AG09319 (cell line): Measurements from ENCODE around the gene CEACAM21.

Source experiments
- DNase-seq: peaks from one replicate; pipeline ENCODE4 v3.0.0-alpha.2; 2010; ENCODE audit warnings: low read depth; ENCODE audit errors: extremely low read depth
- TF ChIP-seq, protein P1 (sequence below): IDR thresholded peaks from 2 replicates; pipeline ENCODE4 v1.5.1; 2011; ENCODE audit warnings: low read depth, mild to moderate bottlenecking, inconsistent platforms, low read length, moderate library complexity

Gene CEACAM21

DNA sequence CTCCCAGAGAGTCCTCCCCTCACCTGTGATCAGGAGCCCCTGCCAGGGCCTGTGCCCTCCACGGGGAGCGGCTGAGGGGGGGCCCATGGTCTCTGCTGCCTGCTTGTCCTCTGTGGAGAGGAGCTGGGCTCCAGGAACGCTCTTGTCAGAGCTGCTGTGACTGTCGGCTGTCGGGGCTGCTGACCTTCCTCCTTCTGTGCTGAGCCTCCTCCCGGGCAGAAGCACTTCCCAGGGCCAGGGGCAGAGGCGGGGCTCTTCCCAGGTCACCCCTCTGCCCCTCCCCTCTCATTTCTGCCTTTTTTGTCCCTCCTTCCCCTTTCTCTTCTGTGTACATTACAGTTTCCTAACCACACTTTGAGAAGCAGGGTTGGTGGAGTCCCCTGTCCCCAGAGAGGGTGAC lies 50.9 kb downstream of the CEACAM21 start, which contains the start of gene CEACAM4:
TSS of gene CEACAM4 (minus strand) at position 198 of the 400 bp plus-strand sequence. CDS start at position 87, 111 bp downstream.
- TF ChIP-seq, protein P1, sequence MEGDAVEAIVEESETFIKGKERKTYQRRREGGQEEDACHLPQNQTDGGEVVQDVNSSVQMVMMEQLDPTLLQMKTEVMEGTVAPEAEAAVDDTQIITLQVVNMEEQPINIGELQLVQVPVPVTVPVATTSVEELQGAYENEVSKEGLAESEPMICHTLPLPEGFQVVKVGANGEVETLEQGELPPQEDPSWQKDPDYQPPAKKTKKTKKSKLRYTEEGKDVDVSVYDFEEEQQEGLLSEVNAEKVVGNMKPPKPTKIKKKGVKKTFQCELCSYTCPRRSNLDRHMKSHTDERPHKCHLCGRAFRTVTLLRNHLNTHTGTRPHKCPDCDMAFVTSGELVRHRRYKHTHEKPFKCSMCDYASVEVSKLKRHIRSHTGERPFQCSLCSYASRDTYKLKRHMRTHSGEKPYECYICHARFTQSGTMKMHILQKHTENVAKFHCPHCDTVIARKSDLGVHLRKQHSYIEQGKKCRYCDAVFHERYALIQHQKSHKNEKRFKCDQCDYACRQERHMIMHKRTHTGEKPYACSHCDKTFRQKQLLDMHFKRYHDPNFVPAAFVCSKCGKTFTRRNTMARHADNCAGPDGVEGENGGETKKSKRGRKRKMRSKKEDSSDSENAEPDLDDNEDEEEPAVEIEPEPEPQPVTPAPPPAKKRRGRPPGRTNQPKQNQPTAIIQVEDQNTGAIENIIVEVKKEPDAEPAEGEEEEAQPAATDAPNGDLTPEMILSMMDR, result no peak
- DNase-seq, result no peak

DNA sequence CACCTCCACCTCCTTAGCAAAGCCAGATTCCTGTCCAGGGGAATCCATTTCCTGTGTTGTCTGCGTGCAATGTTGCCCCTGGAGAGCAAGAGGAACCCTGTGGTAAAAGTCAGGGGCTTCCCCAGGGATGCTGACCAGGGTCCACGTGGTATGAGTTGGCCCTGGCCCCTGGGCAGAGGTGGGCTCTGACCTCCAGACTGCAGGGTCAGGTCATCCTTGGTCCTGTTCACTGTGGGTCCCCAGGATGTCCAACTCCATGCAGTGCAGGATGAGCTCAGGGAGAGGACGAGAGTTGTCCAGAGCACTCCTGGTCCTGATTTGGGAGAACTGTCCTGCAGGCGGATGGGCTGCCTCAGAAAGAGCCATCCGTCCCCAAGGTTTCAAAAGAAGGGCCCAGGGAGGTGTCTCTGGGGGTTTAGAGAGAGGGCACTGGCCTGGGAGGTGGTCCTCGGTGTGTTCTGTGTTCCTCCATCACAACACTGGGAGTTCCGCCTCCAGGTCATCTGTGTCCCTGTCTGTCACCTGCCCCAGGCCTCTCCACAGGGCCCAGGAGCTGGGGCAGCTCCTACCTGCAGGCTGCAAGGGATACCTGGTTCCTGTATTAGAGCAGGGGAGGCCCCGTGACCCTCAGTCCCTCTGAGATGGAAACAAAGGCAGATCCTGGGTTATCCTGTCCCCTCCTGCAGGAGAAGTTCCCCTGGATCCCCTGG lies 52.2 kb downstream of the CEACAM21 start:
- DNase-seq, result no peak
- TF ChIP-seq, protein P1, result no peak
